Panc1 (cell line): ENCODE results near the gene KCNF1. TPM values are rescaled to one million over a fixed set of nuclear protein-coding genes. Genes with fewer than 3 reads are reported as not detected.

Experiments used
- ATAC-seq: fragments of 200-7000 bp; cut with Tn5 transposase; 2 replicates; pipeline ENCODE4 v1.9.1; 2020; ENCODE audit warnings: mild to moderate bottlenecking, moderate library complexity
- BruUV-seq: library from RNA; stranded (reverse); fragments of 400-500 nt; replicated peaks from 2 replicates; lab custom pipeline; 2021; lab: Mats Ljungman, UMichigan
- CTCF ChIA-PET: fragments of 300-600 bp; sonication (Branson Sonifier 250); formaldehyde crosslinking; loops from one replicate; lab custom pipeline; 2022; ENCODE audit warnings: antibody characterized with exemption; lab: Charles Lee
- POLR2A ChIA-PET: fragments of 300-600 bp; sonication (Branson Sonifier 250); formaldehyde crosslinking; loops from one replicate; lab custom pipeline; 2022; ENCODE audit warnings: antibody characterized with exemption; lab: Charles Lee
- DNase-seq: peaks from one replicate; pipeline ENCODE4 v3.0.0-alpha.2; 2010; ENCODE audit warnings: low read depth, low spot score
- H3K27ac ChIP-seq: 2 replicates; pipeline ENCODE4 v1.5.1; 2011; ENCODE audit warnings: mild to moderate bottlenecking, low read length, inconsistent platforms
- H3K27me3 ChIP-seq: fragments of 200-500 bp; sonication (Bioruptor generic); 2 replicates; pipeline ENCODE4 v1.6.0; 2014; ENCODE audit warnings: low read length, inconsistent platforms; ENCODE audit not compliant: control insufficient read depth, insufficient read depth
- H3K36me3 ChIP-seq: fragments of 200-500 bp; sonication (Bioruptor generic); 2 replicates; pipeline ENCODE4 v1.5.1; 2014; ENCODE audit warnings: inconsistent platforms, mild to moderate bottlenecking, low read length, moderate library complexity; ENCODE audit not compliant: control insufficient read depth, insufficient read depth
- H3K4me1 ChIP-seq: 2 replicates; pipeline ENCODE4 v1.5.1; 2011; ENCODE audit warnings: inconsistent platforms, mild to moderate bottlenecking, low read length, moderate library complexity; ENCODE audit not compliant: control insufficient read depth, insufficient read depth
- H3K4me3 ChIP-seq, 2 experiments: 2 replicates each; pipeline ENCODE4 v1.5.1; 2011 to 2012; ENCODE audit warnings: low read depth in 2 of 2, low read length in 2 of 2, mild to moderate bottlenecking in 2 of 2, inconsistent platforms in 1 of 2, moderate library complexity in 1 of 2
- H3K9me3 ChIP-seq: fragments of 200-500 bp; sonication (Bioruptor generic); 2 replicates; pipeline ENCODE4 v1.5.1; 2014; ENCODE audit warnings: low read depth, mild to moderate bottlenecking, inconsistent platforms, low read length, moderate library complexity; ENCODE audit not compliant: control insufficient read depth, insufficient read depth
- POLR2AphosphoS5 ChIP-seq: IDR thresholded peaks from 2 replicates; pipeline ENCODE4 v1.6.1; 2012; ENCODE audit warnings: mild to moderate bottlenecking, low read depth, low read length, moderate library complexity
- SIN3A ChIP-seq: IDR thresholded peaks from 2 replicates; pipeline ENCODE4 v1.6.1; 2012; ENCODE audit warnings: low read depth, mild to moderate bottlenecking, low read length, moderate library complexity, borderline replicate concordance; ENCODE audit not compliant: insufficient read depth
- TCF7L2 ChIP-seq: IDR thresholded peaks from 2 replicates; pipeline ENCODE4 v1.6.1; 2011; ENCODE audit warnings: mild to moderate bottlenecking, low read depth, low read length, inconsistent platforms
- in situ Hi-C: cut with HindIII; loops from 2 replicates; pipeline ENCODE4 v1.10.0; 2016; ENCODE audit warnings: low sequenced_read_pairs, low pct_unique_long_range_greater_than_20kb
- intact Hi-C: fragments of 100-400 bp; cut with micrococcal nuclease; formaldehyde crosslinking; loops from one replicate; pipeline ENCODE4 v1.10.0; 2022; ENCODE audit not compliant: unreplicated experiment
- total RNA-seq: library from RNA; stranded (reverse); gene quantifications from one replicate; pipeline ENCODE4 v1.2.1, GENCODE V29; 2021; ENCODE audit not compliant: unreplicated experiment
- TF ChIP-seq, protein P1 (sequence below): fragments of 450-650 bp; IDR thresholded peaks from 2 replicates; pipeline ENCODE4 v1.5.1; 2017; ENCODE audit warnings: mild to moderate bottlenecking
- TF ChIP-seq, protein P2 (sequence below), 2 experiments: IDR thresholded peaks; 2 replicates each; pipeline ENCODE4 v1.6.1; 2011 to 2012; ENCODE audit warnings: low read depth in 2 of 2, control low read depth in 1 of 2, low read length in 1 of 2, mild to moderate bottlenecking in 1 of 2, moderate library complexity in 1 of 2; ENCODE audit not compliant: insufficient read depth in 1 of 2

Gene KCNF1
- total RNA-seq, 1 experiment from 2014 or later = 0.39 TPM

DNA sequence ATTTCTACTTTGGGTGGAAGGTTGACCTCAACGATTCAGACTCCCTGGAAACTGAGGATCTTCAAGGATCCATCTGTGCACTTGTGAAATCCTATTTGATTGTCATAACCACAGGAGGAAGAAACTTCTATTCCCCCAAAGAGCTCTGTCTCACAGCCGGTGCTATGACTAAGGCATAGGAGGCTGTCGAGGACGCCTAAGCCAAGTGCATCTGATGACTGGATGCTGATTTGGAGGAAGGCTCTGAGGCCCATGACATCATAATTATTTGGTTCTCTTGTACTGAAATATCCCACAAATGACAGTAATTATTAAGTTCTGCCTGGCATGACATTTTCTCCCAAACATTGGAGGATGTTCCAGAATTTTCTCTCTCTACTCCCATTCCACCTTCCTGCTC is 13.8 kb upstream of the KCNF1 start:
- intact Hi-C loops (no loop called here), in situ Hi-C loops (no loop called here)
- DNase-seq (no peak), ATAC-seq (no peak)
- no TSS peak for BruUV-seq
- TF ChIP-seq, protein P1, sequence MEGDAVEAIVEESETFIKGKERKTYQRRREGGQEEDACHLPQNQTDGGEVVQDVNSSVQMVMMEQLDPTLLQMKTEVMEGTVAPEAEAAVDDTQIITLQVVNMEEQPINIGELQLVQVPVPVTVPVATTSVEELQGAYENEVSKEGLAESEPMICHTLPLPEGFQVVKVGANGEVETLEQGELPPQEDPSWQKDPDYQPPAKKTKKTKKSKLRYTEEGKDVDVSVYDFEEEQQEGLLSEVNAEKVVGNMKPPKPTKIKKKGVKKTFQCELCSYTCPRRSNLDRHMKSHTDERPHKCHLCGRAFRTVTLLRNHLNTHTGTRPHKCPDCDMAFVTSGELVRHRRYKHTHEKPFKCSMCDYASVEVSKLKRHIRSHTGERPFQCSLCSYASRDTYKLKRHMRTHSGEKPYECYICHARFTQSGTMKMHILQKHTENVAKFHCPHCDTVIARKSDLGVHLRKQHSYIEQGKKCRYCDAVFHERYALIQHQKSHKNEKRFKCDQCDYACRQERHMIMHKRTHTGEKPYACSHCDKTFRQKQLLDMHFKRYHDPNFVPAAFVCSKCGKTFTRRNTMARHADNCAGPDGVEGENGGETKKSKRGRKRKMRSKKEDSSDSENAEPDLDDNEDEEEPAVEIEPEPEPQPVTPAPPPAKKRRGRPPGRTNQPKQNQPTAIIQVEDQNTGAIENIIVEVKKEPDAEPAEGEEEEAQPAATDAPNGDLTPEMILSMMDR = no peak
- TF ChIP-seq SIN3A = no peak
- H3K27ac ChIP-seq = no peak overlapping the region
- H3K9me3 ChIP-seq = no peaks in the 10 kb centered on the region
- H3K36me3 ChIP-seq = no peaks in the 10 kb centered on the region
- H3K4me1 ChIP-seq = no peaks in the 10 kb centered on the region; the same call in 1 of the 2 replicates
- ChIA-PET POLR2A (no interaction called here), CTCF (no interaction called here)
- no peak overlapping the region for H3K4me3 ChIP-seq
- peaks cover 3% of the 10 kb centered on the region for H3K27me3 ChIP-seq

GRCh38 chr2:10900216-10901109 is 11.3 kb upstream of the KCNF1 start:
- no peaks in the 10 kb centered on the region; the same call in 1 of the 2 replicates for H3K4me1 ChIP-seq
- CTCF ChIA-PET = interaction anchor here (0.7 to 1.6 kb wide), 6 partner anchors 20 to 229 kb away, joined by 3 to 17 read pairs (median 4); no protein-coding TSS in a partner anchor
- no peaks in the 10 kb centered on the region for H3K36me3 ChIP-seq
- no TSS peak for BruUV-seq
- no peaks in the 10 kb centered on the region for H3K9me3 ChIP-seq
- H3K4me3 ChIP-seq = no peak overlapping the region
- TF ChIP-seq TCF7L2 = no peak
- TF ChIP-seq, protein P1 = peak; percentile 65
- ATAC-seq (peak; percentile 79), DNase-seq (no peak)
- H3K27ac ChIP-seq = no peak overlapping the region
- in situ Hi-C loops (no loop called here), intact Hi-C loops (loop anchor here (5.0 kb wide), 1 partner anchor 68 kb away; no protein-coding TSS in a partner anchor)
- no peaks in the 10 kb centered on the region; the same call in 1 of the 2 replicates for H3K27me3 ChIP-seq
- POLR2A ChIA-PET = interaction anchor here (0.6 kb wide), 1 partner anchor 13 kb away, joined by 5 read pairs; no protein-coding TSS in a partner anchor

DNA sequence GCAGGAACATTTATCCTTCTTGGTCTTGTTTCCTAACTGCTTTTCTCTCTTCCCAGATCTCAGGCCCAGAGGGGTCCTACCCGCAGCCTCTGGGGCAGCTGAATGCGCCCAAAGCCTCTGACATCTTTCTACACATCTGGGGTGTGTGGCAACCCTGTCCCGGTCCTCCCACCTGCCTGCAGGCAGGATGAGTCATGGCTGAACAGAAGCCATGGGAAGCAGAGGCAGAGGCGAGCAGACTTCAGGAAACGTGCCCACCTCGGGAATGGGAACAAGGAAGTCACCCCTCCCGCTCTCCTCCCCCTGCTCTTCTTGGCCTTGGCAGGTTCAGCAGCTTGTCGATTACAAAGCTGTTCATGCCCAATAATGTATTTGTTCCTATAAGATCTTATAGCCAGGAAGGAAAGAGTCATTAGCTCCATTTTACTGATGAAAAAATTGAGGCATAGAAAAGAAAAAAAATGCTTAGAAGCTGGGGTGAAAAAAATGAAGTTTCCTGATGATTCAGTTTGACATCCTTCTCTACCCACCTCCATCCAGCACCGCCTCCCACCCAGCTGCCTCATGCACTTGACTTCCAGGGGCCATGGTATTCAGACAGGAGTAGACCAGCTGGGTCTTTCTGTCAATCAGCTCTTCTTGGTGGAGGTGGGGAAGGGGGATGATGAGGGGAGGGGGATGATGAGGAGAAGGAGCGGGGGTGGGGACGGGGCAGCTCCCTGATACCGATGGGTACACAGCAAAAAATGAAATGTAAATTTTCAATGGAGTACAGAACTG is 10.4 kb upstream of the KCNF1 start:
- in situ Hi-C loops (no loop called here), intact Hi-C loops (loop anchor here (5.0 kb wide), 1 partner anchor 69 kb away; no protein-coding TSS in a partner anchor)
- Histone ChIP-seq H3K4me3 (no peak overlapping the region), H3K9me3 (no peaks in the 10 kb centered on the region), H3K27ac (no peak overlapping the region), H3K27me3 (no peaks in the 10 kb centered on the region; the same call in 1 of the 2 replicates), H3K36me3 (no peaks in the 10 kb centered on the region), H3K4me1 (no peaks in the 10 kb centered on the region; the same call in 1 of the 2 replicates)
- DNase-seq (no peak), ATAC-seq (peak; percentile 66; the same call in 1 of the 2 replicates)
- TF ChIP-seq, protein P2, sequence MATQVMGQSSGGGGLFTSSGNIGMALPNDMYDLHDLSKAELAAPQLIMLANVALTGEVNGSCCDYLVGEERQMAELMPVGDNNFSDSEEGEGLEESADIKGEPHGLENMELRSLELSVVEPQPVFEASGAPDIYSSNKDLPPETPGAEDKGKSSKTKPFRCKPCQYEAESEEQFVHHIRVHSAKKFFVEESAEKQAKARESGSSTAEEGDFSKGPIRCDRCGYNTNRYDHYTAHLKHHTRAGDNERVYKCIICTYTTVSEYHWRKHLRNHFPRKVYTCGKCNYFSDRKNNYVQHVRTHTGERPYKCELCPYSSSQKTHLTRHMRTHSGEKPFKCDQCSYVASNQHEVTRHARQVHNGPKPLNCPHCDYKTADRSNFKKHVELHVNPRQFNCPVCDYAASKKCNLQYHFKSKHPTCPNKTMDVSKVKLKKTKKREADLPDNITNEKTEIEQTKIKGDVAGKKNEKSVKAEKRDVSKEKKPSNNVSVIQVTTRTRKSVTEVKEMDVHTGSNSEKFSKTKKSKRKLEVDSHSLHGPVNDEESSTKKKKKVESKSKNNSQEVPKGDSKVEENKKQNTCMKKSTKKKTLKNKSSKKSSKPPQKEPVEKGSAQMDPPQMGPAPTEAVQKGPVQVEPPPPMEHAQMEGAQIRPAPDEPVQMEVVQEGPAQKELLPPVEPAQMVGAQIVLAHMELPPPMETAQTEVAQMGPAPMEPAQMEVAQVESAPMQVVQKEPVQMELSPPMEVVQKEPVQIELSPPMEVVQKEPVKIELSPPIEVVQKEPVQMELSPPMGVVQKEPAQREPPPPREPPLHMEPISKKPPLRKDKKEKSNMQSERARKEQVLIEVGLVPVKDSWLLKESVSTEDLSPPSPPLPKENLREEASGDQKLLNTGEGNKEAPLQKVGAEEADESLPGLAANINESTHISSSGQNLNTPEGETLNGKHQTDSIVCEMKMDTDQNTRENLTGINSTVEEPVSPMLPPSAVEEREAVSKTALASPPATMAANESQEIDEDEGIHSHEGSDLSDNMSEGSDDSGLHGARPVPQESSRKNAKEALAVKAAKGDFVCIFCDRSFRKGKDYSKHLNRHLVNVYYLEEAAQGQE (IDR thresholded peaks at IDR 0.05; ENCODE audit: insufficient read depth in 1 of 2, low read depth in 2 of 2, low read length in 1 of 2) = no peak
- TF ChIP-seq POLR2AphosphoS5 = no peak
- TF ChIP-seq SIN3A = no peak
- TF ChIP-seq, protein P1 = no peak
- no peak for TF ChIP-seq TCF7L2
- POLR2A ChIA-PET = no interaction called here
- CTCF ChIA-PET = interaction anchor here (0.5 to 1.6 kb wide), 5 partner anchors 36 to 216 kb away, joined by 3 to 17 read pairs (median 5); no protein-coding TSS in a partner anchor
- BruUV-seq = no TSS peak
